ENCODE results near the gene SLC24A3. TPM values are rescaled to one million over a fixed set of nuclear protein-coding genes. Genes with fewer than 3 reads are reported as not detected.

Gene SLC24A3
- total and polyA plus RNA-seq, 2 experiments from 2014 or later, result 0.48 to 1.7 TPM

- Histone ChIP-seq H3K4me3 (no peak overlapping the region), H3K27ac (no peak overlapping the region)
Observed at GRCh38 chr20:19605786-19606485, 393.5 kb downstream of the SLC24A3 start.

GRCh38 chr20:19609642-19610223 is 397.3 kb downstream of the SLC24A3 start:
- Histone ChIP-seq H3K4me1 (ENCODE audit: insufficient read depth) (no peaks in the 10 kb centered on the region), H4K20me1 (ENCODE audit: insufficient read depth, poor library complexity, severe bottlenecking) (no peaks in the 10 kb centered on the region), H3K9me2 (replicated peaks; ENCODE audit: insufficient read depth) (no peaks in the 10 kb centered on the region), H3K27me3 (no peaks in the 10 kb centered on the region), H3K27ac (peak overlapping the region; percentile 59), H3K4me2 (no peak overlapping the region), H3K79me2 (no peaks in the 10 kb centered on the region), H3K4me3 (no peak overlapping the region), H2AFZ (no peak overlapping the region), H3K36me3 (replicated peaks; ENCODE audit: insufficient read depth, low read depth) (no peaks in the 10 kb centered on the region), H3K9me3 (ENCODE audit: low read depth) (no peaks in the 10 kb centered on the region)
- 68% methylated on average over 2 of the region's 2 CpGs for WGBS (ENCODE audit: low lambda C conversion rate, missing lambda C conversion rate)
- TF ChIP-seq EZH2phosphoT487 (IDR thresholded peaks at IDR 0.05; ENCODE audit: low read depth, severe bottlenecking, unreplicated experiment) (no peak), CTCF (IDR thresholded peaks at IDR 0.05; ENCODE audit: poor library complexity) (no peak), EZH2 (IDR thresholded peaks at IDR 0.05; ENCODE audit: borderline replicate concordance) (no peak)
- peak; percentile 45 for DNase-seq (ENCODE audit: low spot score)

More at GRCh38 chr20:19605786-19606485, 393.5 kb downstream of the SLC24A3 start:
- Histone ChIP-seq H4K20me1 (ENCODE audit: insufficient read depth, poor library complexity, severe bottlenecking) (no peaks in the 10 kb centered on the region), H3K27me3 (no peaks in the 10 kb centered on the region), H2AFZ (no peak overlapping the region), H3K4me2 (no peak overlapping the region), H3K9me2 (replicated peaks; ENCODE audit: insufficient read depth) (no peaks in the 10 kb centered on the region), H3K4me1 (ENCODE audit: insufficient read depth) (no peaks in the 10 kb centered on the region), H3K9me3 (ENCODE audit: low read depth) (no peaks in the 10 kb centered on the region), H3K79me2 (no peaks in the 10 kb centered on the region), H3K36me3 (replicated peaks; ENCODE audit: insufficient read depth, low read depth) (no peaks in the 10 kb centered on the region)
- TF ChIP-seq EZH2phosphoT487 (IDR thresholded peaks at IDR 0.05; ENCODE audit: low read depth, severe bottlenecking, unreplicated experiment) (no peak), EZH2 (IDR thresholded peaks at IDR 0.05; ENCODE audit: borderline replicate concordance) (no peak), CTCF (IDR thresholded peaks at IDR 0.05; ENCODE audit: poor library complexity) (no peak)
- DNase-seq (ENCODE audit: low spot score), result no peak
- 94% methylated on average over 1 of the region's 1 CpG for WGBS (ENCODE audit: low lambda C conversion rate, missing lambda C conversion rate)

GRCh38 chr20:19615629-19616028 is 403.2 kb downstream of the SLC24A3 start:
- Histone ChIP-seq H3K4me2 (no peak overlapping the region), H3K4me3 (no peak overlapping the region), H3K27ac (no peak overlapping the region), H3K79me2 (no peaks in the 10 kb centered on the region), H3K9me3 (ENCODE audit: low read depth) (no peaks in the 10 kb centered on the region), H4K20me1 (ENCODE audit: insufficient read depth, poor library complexity, severe bottlenecking) (no peaks in the 10 kb centered on the region), H2AFZ (no peak overlapping the region), H3K9me2 (replicated peaks; ENCODE audit: insufficient read depth) (no peaks in the 10 kb centered on the region), H3K27me3 (no peaks in the 10 kb centered on the region), H3K36me3 (replicated peaks; ENCODE audit: insufficient read depth, low read depth) (no peaks in the 10 kb centered on the region), H3K4me1 (ENCODE audit: insufficient read depth) (no peaks in the 10 kb centered on the region)
- TF ChIP-seq CTCF (IDR thresholded peaks at IDR 0.05; ENCODE audit: poor library complexity) (no peak), EZH2 (IDR thresholded peaks at IDR 0.05; ENCODE audit: borderline replicate concordance) (no peak)
- DNase-seq (ENCODE audit: low spot score), result no peak
